Mucosa of descending colon (tissue), 3 donors: Measurements from ENCODE around the gene RNF149. TPM values are rescaled to one million over a fixed set of nuclear protein-coding genes. Genes with fewer than 3 reads are reported as not detected.
"Not testable (repeated sequence)": the region's sequence is repeated elsewhere in the genome, so short reads cannot be mapped to it uniquely, and the experiment has no call there.

ENCODE experiments used
- ATAC-seq: fragments of 200-7000 bp; cut with Tn5 transposase; one replicate; pipeline ENCODE4 v1.9.1; 2020; ENCODE audit warnings: mild to moderate bottlenecking, moderate library complexity
- DNase-seq, 3 donors: peaks; one replicate each; pipeline ENCODE4 v3.0.0-alpha.2; 2020
- H3K36me3 ChIP-seq: fragments of 200-600 bp; one replicate; pipeline ENCODE4 v1.8.0; 2021; ENCODE audit warnings: low read depth, mild to moderate bottlenecking
- H3K4me1 ChIP-seq: fragments of 200-600 bp; one replicate; pipeline ENCODE4 v1.8.0; 2021; ENCODE audit warnings: low read depth, mild to moderate bottlenecking
- H3K4me3 ChIP-seq: fragments of 200-600 bp; one replicate; pipeline ENCODE4 v1.8.0; 2021; ENCODE audit warnings: mild to moderate bottlenecking
- H3K9me3 ChIP-seq: fragments of 200-600 bp; one replicate; pipeline ENCODE4 v1.8.0; 2021; ENCODE audit warnings: mild to moderate bottlenecking
- CTCF ChIP-seq: fragments of 200-600 bp; IDR thresholded peaks from one replicate; pipeline ENCODE4 v1.8.0; 2022; ENCODE audit warnings: antibody characterized with exemption, mild to moderate bottlenecking
- intact Hi-C, 2 donors: fragments of 100-400 bp; cut with DNase I in 1 of 2; cut with micrococcal nuclease in 1 of 2; formaldehyde crosslinking; loops; one replicate each; pipeline versions ENCODE4 v1.11.0 to v1.11.1; 2022; cut with DNase I, micrococcal nuclease
- total RNA-seq, 3 donors: library from RNA; stranded (reverse); fragmentation: NEBNext Ultra II Directional in 2 of 3; extraction: Animal tissue kit (Norgen Biotek cat#: 25700) in 2 of 3; gene quantifications; one replicate each; pipeline versions ENCODE4 v1.2.1 to v1.2.4, GENCODE V29; 2021 to 2023
- donor health status: DM: no; HTN: no; CAD: no; lungs with moderate emphysema.
- donor health status: DM: no; HTN: no; CAD: no.
- donor health status: DM: no; HTN: yes; CAD: no.

Gene RNF149
- total RNA-seq, 3 donors from 2014 or later, result 50.5 to 62.5 (median 56.3) TPM

- H3K4me3 ChIP-seq, result no peak overlapping the region
- ATAC-seq (no peak), DNase-seq (no peak)
- H3K4me1 ChIP-seq, result no peaks in the 10 kb centered on the region
- no peaks in the 10 kb centered on the region for H3K36me3 ChIP-seq
- no peaks in the 10 kb centered on the region for H3K9me3 ChIP-seq
- intact Hi-C loops, result no loop called here
- TF ChIP-seq CTCF, result no peak
Observed at GRCh38 chr2:101354420-101355311, 46.2 kb upstream of the RNF149 start.

GRCh38 chr2:101352631-101353030 is 44.1 kb upstream of the RNF149 start:
- H3K4me1 ChIP-seq, H3K36me3 ChIP-seq, H3K4me3 ChIP-seq, H3K9me3 ChIP-seq, intact Hi-C loops, ATAC-seq, DNase-seq: not testable (repeated sequence)

GRCh38 chr2:101351207-101351606 is 42.7 kb upstream of the RNF149 start:
- intact Hi-C loops, result no loop called here
- Histone ChIP-seq H3K4me1 (no peaks in the 10 kb centered on the region), H3K36me3 (no peaks in the 10 kb centered on the region), H3K9me3 (no peaks in the 10 kb centered on the region), H3K4me3 (no peak overlapping the region)
- ATAC-seq (no peak), DNase-seq (no peak)
- no peak for TF ChIP-seq CTCF

- H3K9me3 ChIP-seq, result no peaks in the 10 kb centered on the region
- H3K4me3 ChIP-seq, result no peak overlapping the region
- no peak for ATAC-seq
- intact Hi-C loops, result no loop called here
- DNase-seq, result no peak
- no peak for TF ChIP-seq CTCF
- no peaks in the 10 kb centered on the region for H3K4me1 ChIP-seq
- no peaks in the 10 kb centered on the region for H3K36me3 ChIP-seq
Observed at GRCh38 chr2:101349893-101350662, 41.6 kb upstream of the RNF149 start.

- ATAC-seq, result no peak
- no peak for TF ChIP-seq CTCF
- H3K4me3 ChIP-seq, result no peak overlapping the region
Observed at GRCh38 chr2:101348883-101349282, 40.4 kb upstream of the RNF149 start.

GRCh38 chr2:101346909-101347308 is 38.4 kb upstream of the RNF149 start:
- Histone ChIP-seq H3K4me3 (no peak overlapping the region), H3K36me3 (no peaks in the 10 kb centered on the region), H3K4me1 (peaks cover 3% of the 10 kb centered on the region), H3K9me3 (no peaks in the 10 kb centered on the region)
- no peak for ATAC-seq
- intact Hi-C loops, result no loop called here
- TF ChIP-seq CTCF, result no peak
- DNase-seq, result no peak

More at GRCh38 chr2:101348883-101349282, 40.4 kb upstream of the RNF149 start:
- intact Hi-C loops, result no loop called here
- H3K9me3 ChIP-seq, result no peaks in the 10 kb centered on the region
- no peak for DNase-seq
- no peaks in the 10 kb centered on the region for H3K36me3 ChIP-seq
- no peaks in the 10 kb centered on the region for H3K4me1 ChIP-seq
